CD14-positive monocyte (primary cell): Measurements from ENCODE around the gene HSBP1L1. TPM values are rescaled to one million over a fixed set of nuclear protein-coding genes. Genes with fewer than 3 reads are reported as not detected.

ENCODE experiments used
- DNase-seq, 3 donors: peaks; one replicate each; pipeline ENCODE4 v3.0.0-alpha.2; 2011 to 2022
- H2AFZ ChIP-seq: 2 replicates; pipeline ENCODE4 v1.6.0; 2012; ENCODE audit warnings: mild to moderate bottlenecking, low read depth, low read length, inconsistent platforms; ENCODE audit not compliant: insufficient read depth, poor library complexity, severe bottlenecking
- H3K27ac ChIP-seq, 2 donors: 1 replicate in 1 of 2; 2 replicates in 1 of 2; pipeline ENCODE4 v1.5.1; 2012 to 2013; ENCODE audit warnings: low read length in 2 of 2, control low read depth in 1 of 2, inconsistent platforms in 1 of 2, low read depth in 1 of 2, mild to moderate bottlenecking in 1 of 2
- H3K27me3 ChIP-seq, 2 donors: one replicate each; pipeline versions ENCODE4 v1.6.0 to v1.6.1; 2011 to 2013; ENCODE audit warnings: low read length in 2 of 2; ENCODE audit not compliant: control insufficient read depth in 2 of 2, insufficient read depth in 2 of 2
- H3K36me3 ChIP-seq, 2 donors: replicated peaks in 1 of 2; 1 replicate in 1 of 2; 2 replicates in 1 of 2; pipeline versions ENCODE4 v1.5.1 to v1.6.1; 2012 to 2013; ENCODE audit warnings: low read length in 2 of 2, control low read depth in 1 of 2, inconsistent platforms in 1 of 2, mild to moderate bottlenecking in 1 of 2; ENCODE audit not compliant: insufficient read depth in 2 of 2, control insufficient read depth in 1 of 2
- H3K4me1 ChIP-seq, 2 donors: 1 replicate in 1 of 2; 2 replicates in 1 of 2; pipeline versions ENCODE4 v1.5.1 to v1.6.1; 2012 to 2013; ENCODE audit warnings: low read length in 2 of 2, control low read depth in 1 of 2, inconsistent platforms in 1 of 2, mild to moderate bottlenecking in 1 of 2, moderate library complexity in 1 of 2; ENCODE audit not compliant: insufficient read depth in 2 of 2, control insufficient read depth in 1 of 2
- H3K4me2 ChIP-seq: replicated peaks from 2 replicates; pipeline ENCODE3; 2012; ENCODE audit warnings: low read length, moderate library complexity, mild to moderate bottlenecking; ENCODE audit not compliant: poor library complexity, severe bottlenecking; ENCODE audit errors: extremely low read depth
- H3K4me3 ChIP-seq, 3 experiments: fragments of 200-600 bp in 1 of 3; sonication (generic) in 1 of 3; replicated peaks in 1 of 3; 1 replicate in 2 of 3; 2 replicates in 1 of 3; pipeline ENCODE4 v1.5.1; 2011 to 2013; ENCODE audit warnings: low read length in 3 of 3, mild to moderate bottlenecking in 3 of 3, control low read depth in 2 of 3, low read depth in 2 of 3, inconsistent platforms in 1 of 3, moderate library complexity in 1 of 3
- H3K79me2 ChIP-seq: 2 replicates; pipeline ENCODE4 v1.6.0; 2012; ENCODE audit warnings: mild to moderate bottlenecking, control low read depth, inconsistent platforms, low read length, moderate library complexity; ENCODE audit not compliant: insufficient read depth
- H3K9ac ChIP-seq: 2 replicates; pipeline ENCODE4 v1.6.0; 2017; ENCODE audit warnings: low read length, mild to moderate bottlenecking; ENCODE audit not compliant: insufficient read depth, poor library complexity, severe bottlenecking
- H3K9me3 ChIP-seq, 2 donors: replicated peaks in 1 of 2; 1 replicate in 1 of 2; 2 replicates in 1 of 2; pipeline versions ENCODE4 v1.5.1 to v1.6.1; 2012 to 2013; ENCODE audit warnings: low read length in 2 of 2, control low read depth in 1 of 2; ENCODE audit not compliant: control insufficient read depth in 1 of 2, insufficient read depth in 1 of 2
- H4K20me1 ChIP-seq: 2 replicates; pipeline ENCODE4 v1.6.0; 2012; ENCODE audit warnings: mild to moderate bottlenecking, low read length, control low read depth, moderate library complexity; ENCODE audit not compliant: insufficient read depth
- H3K27ac Mint-ChIP-seq, 7 donors: one replicate each; pipeline ENCODE4 v1.8.0; 2020; ENCODE audit warnings: mild to moderate bottlenecking in 7 of 7, mixed read lengths in 7 of 7, moderate library complexity in 6 of 7, inconsistent platforms in 2 of 7
- H3K27me3 Mint-ChIP-seq, 3 donors: one replicate each; pipeline ENCODE4 v1.8.0; 2021 to 2022; ENCODE audit warnings: low read depth in 3 of 3, mild to moderate bottlenecking in 3 of 3, mixed read lengths in 3 of 3, moderate library complexity in 3 of 3, inconsistent platforms in 1 of 3
- H3K36me3 Mint-ChIP-seq, 2 donors: one replicate each; pipeline ENCODE4 v1.8.0; 2020; ENCODE audit warnings: mixed read lengths in 2 of 2, inconsistent platforms in 1 of 2, mild to moderate bottlenecking in 1 of 2
- H3K4me1 Mint-ChIP-seq: one replicate; pipeline ENCODE4 v1.8.0; 2020; ENCODE audit warnings: mild to moderate bottlenecking, mixed read lengths
- H3K4me3 Mint-ChIP-seq, 2 donors: one replicate each; pipeline ENCODE4 v1.8.0; 2020; ENCODE audit warnings: mild to moderate bottlenecking in 2 of 2, mixed read lengths in 2 of 2, moderate library complexity in 1 of 2
- H3K9me3 Mint-ChIP-seq, 7 donors: one replicate each; pipeline ENCODE4 v1.8.0; 2020 to 2022; ENCODE audit warnings: mixed read lengths in 7 of 7, mild to moderate bottlenecking in 6 of 7, moderate library complexity in 6 of 7, inconsistent platforms in 2 of 7
- WGBS: methylation state at CpG from one replicate; pipeline ENCODE4 v1.1.5; 2013; ENCODE audit warnings: missing lambda C conversion rate; ENCODE audit not compliant: insufficient coverage; 5-methylcytosine and 5-hydroxymethylcytosine counted together
- intact Hi-C, 2 donors: fragments of 100-400 bp; cut with micrococcal nuclease; formaldehyde crosslinking; loops; one replicate each; pipeline versions ENCODE4 v1.15.0 to v1.15.1; 2023
- polyA plus RNA-seq, 3 donors: library from polyadenylated mRNA; depleted of rRNA in 1 of 3; unstranded in 2 of 3; stranded (reverse) in 1 of 3; fragments of 300-500 nt in 2 of 3; fragments of >200 nt in 1 of 3; fragmentation: Illumina TruSeq in 2 of 3; gene quantifications; 1 replicate in 2 of 3; 2 replicates in 1 of 3; pipeline ENCODE4 v1.2.3, GENCODE V29; 2012 to 2021
- TF ChIP-seq, protein P1 (sequence below): fragments of 200-600 bp; IDR thresholded peaks from one replicate; pipeline ENCODE4 v1.8.0; 2022; ENCODE audit warnings: antibody characterized with exemption, mild to moderate bottlenecking

The HSBP1L1 gene
- polyA plus RNA-seq, 3 donors = 2.5 to 13.2 (median 10.8) TPM

DNA sequence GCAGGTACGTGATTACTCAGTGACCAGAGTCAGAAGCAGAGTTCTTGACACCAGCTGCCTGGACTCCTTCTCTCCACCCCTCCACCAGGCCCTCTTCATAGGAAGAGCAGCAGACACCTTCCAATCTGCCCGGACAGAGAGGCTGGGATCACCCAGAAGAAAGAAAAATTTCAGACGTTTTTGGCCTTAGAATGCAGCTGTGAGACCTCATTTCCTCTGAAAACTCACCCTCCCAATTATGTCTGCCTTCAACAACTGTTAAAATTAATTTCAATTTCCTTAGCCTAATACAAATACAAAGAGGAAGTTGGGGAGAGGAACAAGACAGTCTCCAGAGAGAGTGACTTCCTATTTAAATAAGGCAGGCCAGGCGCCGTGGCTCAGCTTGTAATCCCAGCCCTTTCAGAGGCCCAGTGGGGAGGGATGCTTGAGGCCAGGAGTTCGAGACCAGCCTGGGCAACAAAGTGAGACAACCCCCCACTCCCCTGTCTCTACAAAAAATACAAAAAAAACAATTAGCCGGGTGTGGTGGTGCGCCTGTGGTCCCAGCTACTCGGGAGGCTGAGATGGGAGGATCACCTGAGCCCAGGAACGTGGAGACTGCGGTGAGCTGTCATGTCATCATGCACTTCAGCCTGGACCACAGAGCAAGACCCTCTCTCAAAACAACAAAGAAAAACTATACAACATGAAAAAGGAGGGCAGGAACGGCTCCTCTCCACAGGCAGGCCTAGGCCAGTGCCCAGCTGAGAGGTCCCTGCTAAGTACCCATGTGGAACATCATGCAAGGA is 14.6 kb upstream of the HSBP1L1 start:
- DNase-seq = peak; percentile 80 to 87 (median 82)

More for the DNA sequence above, 14.6 kb upstream of the HSBP1L1 start:
- peaks cover 2 to 14% (median 5%) of the 10 kb centered on the region in 3 donors for H3K27me3 Mint-ChIP-seq
- H3K4me3 Mint-ChIP-seq = peak overlapping the region; percentile 87 to 91
- 20% methylated on average over 9 of the region's 12 CpGs for WGBS
- peaks cover 32 to 45% of the 10 kb centered on the region in 2 donors for H3K36me3 Mint-ChIP-seq
- peak overlapping the region; percentile 85 to 94 (median 93) for H3K27ac Mint-ChIP-seq
- peak overlapping the region; percentile 95 for H3K9ac ChIP-seq
- H3K36me3 ChIP-seq = peaks cover 17 to 41% of the 10 kb centered on the region in 2 donors
- H3K4me1 Mint-ChIP-seq = peaks cover 44% of the 10 kb centered on the region
- peaks cover 27 to 37% of the 10 kb centered on the region in 2 donors for H3K4me1 ChIP-seq
- H3K27me3 ChIP-seq = peaks cover 0 to 2% of the 10 kb centered on the region in 2 donors
- H3K27ac ChIP-seq = peak overlapping the region; percentile 64 to 80
- H3K9me3 ChIP-seq = no peaks in the 10 kb centered on the region
- H3K4me3 ChIP-seq = peak overlapping the region; percentile 62 to 98 (median 82)
- TF ChIP-seq, protein P1, sequence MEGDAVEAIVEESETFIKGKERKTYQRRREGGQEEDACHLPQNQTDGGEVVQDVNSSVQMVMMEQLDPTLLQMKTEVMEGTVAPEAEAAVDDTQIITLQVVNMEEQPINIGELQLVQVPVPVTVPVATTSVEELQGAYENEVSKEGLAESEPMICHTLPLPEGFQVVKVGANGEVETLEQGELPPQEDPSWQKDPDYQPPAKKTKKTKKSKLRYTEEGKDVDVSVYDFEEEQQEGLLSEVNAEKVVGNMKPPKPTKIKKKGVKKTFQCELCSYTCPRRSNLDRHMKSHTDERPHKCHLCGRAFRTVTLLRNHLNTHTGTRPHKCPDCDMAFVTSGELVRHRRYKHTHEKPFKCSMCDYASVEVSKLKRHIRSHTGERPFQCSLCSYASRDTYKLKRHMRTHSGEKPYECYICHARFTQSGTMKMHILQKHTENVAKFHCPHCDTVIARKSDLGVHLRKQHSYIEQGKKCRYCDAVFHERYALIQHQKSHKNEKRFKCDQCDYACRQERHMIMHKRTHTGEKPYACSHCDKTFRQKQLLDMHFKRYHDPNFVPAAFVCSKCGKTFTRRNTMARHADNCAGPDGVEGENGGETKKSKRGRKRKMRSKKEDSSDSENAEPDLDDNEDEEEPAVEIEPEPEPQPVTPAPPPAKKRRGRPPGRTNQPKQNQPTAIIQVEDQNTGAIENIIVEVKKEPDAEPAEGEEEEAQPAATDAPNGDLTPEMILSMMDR = no peak
- H3K9me3 Mint-ChIP-seq = no peaks in the 10 kb centered on the region
- peaks cover 62% of the 10 kb centered on the region for H3K79me2 ChIP-seq
- H4K20me1 ChIP-seq = peaks cover 58% of the 10 kb centered on the region
- no peak overlapping the region for H2AFZ ChIP-seq
- intact Hi-C loops = loop anchor here (5.0 to 10.0 kb wide), 8 partner anchors 37 to 263 kb away; partner anchors contain the start of genes RBFA (in 2 of the 2), TXNL4A (in 2 of the 2), ADNP2 (in 1 of the 2) and KCNG2 (in 1 of the 2)
- peak overlapping the region; percentile 82 for H3K4me2 ChIP-seq
